Tibial artery (tissue), 4 donors: ENCODE data around the gene PRKAR1B.

Experiments used
- DNase-seq, 2 donors: peaks; one replicate each; pipeline ENCODE4 v3.0.0-alpha.2; 2019
- H3K27ac ChIP-seq, 2 donors: fragments of 200-600 bp; sonication (generic) in 1 of 2; 1 replicate in 1 of 2; 2 replicates in 1 of 2; pipeline ENCODE4 v1.5.1; 2018 to 2019; ENCODE audit warnings: mild to moderate bottlenecking in 1 of 2
- H3K27me3 ChIP-seq, 2 donors: fragments of 200-600 bp; sonication (generic) in 1 of 2; one replicate each; pipeline versions ENCODE4 v1.5.1 to v1.6.0; 2016 to 2019
- H3K36me3 ChIP-seq, 3 donors: fragments of 200-600 bp; sonication (generic) in 2 of 3; one replicate each; pipeline ENCODE4 v1.5.1; 2016 to 2019; ENCODE audit warnings: mild to moderate bottlenecking in 2 of 3
- H3K4me1 ChIP-seq, 4 donors: fragments of 200-600 bp; sonication (generic) in 2 of 4; 1 replicate in 3 of 4; 2 replicates in 1 of 4; pipeline ENCODE4 v1.5.1; 2016 to 2019
- H3K4me3 ChIP-seq, 2 donors: fragments of 200-600 bp; sonication (generic) in 1 of 2; 1 replicate in 1 of 2; 2 replicates in 1 of 2; pipeline ENCODE4 v1.5.1; 2018 to 2019; ENCODE audit warnings: mild to moderate bottlenecking in 2 of 2
- H3K9me3 ChIP-seq, 3 donors: fragments of 200-600 bp; sonication (generic) in 1 of 3; one replicate each; pipeline ENCODE4 v1.5.1; 2016 to 2019
- intact Hi-C: fragments of 100-400 bp; cut with DNase I; formaldehyde crosslinking; loops from one replicate; pipeline ENCODE4 v1.15.0; 2023; ENCODE audit warnings: low total_unique reads
- TF ChIP-seq, protein P1 (sequence below), 2 experiments: fragments of 200-600 bp in 1 of 2; fragments of 450-650 bp in 1 of 2; IDR thresholded peaks; one replicate each; pipeline ENCODE4 v1.5.1; 2017 to 2019; ENCODE audit warnings: antibody characterized with exemption in 2 of 2, mild to moderate bottlenecking in 1 of 2, moderate library complexity in 1 of 2

PRKAR1B gene

DNA sequence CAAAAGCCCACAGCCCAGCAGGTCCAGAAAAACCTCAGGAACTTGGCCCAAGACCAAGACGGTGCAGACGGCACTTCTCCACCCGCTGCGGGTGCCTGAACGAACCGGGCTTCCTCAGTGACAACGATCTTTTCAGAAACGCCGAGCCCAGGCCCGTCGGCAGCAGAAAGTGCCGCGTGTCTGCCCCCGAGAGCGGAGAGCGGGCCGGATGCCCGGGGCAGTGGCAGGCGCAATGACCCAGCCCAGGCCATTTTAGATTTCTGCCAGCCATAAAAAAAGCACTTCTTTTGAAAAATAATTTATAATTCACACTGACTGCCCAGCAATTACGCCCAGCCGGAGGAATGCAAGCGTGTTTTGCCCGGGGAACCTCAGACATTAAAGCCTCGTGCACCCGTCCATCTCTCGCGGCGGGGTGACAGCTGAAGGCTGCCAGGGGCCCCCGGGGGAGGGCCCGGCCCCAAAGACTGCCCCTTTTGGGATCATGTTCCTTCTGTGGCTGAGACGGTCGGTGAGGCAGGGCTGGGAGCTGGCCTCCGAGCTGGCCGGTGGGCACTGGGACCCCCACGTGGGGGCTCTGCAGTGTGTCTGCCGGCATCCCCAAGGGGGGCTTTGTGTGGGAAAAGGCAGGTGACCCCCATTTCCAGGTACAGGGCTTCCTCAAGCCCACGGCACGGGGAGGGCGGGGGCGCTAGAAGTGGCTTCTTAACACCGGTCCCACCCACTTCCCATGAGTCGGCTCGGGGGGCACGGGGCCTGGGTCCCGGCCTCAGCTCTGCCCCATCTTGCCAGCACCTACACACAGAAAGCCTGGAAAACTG is 136.1 kb downstream of the PRKAR1B start:
- peaks cover 0 to 6% (median 3%) of the 10 kb centered on the region in 3 donors for H3K36me3 ChIP-seq
- DNase-seq, result no peak
- peak overlapping the region; percentile 1 to 39 for H3K4me3 ChIP-seq
- no peaks in the 10 kb centered on the region for H3K27me3 ChIP-seq
- intact Hi-C loops, result no loop called here
- no peaks in the 10 kb centered on the region for H3K9me3 ChIP-seq
- peak overlapping the region; percentile 71 to 76 for H3K27ac ChIP-seq
- H3K4me1 ChIP-seq, result peaks cover 10 to 63% (median 55%) of the 10 kb centered on the region in 4 donors
- TF ChIP-seq, protein P1, sequence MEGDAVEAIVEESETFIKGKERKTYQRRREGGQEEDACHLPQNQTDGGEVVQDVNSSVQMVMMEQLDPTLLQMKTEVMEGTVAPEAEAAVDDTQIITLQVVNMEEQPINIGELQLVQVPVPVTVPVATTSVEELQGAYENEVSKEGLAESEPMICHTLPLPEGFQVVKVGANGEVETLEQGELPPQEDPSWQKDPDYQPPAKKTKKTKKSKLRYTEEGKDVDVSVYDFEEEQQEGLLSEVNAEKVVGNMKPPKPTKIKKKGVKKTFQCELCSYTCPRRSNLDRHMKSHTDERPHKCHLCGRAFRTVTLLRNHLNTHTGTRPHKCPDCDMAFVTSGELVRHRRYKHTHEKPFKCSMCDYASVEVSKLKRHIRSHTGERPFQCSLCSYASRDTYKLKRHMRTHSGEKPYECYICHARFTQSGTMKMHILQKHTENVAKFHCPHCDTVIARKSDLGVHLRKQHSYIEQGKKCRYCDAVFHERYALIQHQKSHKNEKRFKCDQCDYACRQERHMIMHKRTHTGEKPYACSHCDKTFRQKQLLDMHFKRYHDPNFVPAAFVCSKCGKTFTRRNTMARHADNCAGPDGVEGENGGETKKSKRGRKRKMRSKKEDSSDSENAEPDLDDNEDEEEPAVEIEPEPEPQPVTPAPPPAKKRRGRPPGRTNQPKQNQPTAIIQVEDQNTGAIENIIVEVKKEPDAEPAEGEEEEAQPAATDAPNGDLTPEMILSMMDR (IDR thresholded peaks at IDR 0.05), result no peak

DNA sequence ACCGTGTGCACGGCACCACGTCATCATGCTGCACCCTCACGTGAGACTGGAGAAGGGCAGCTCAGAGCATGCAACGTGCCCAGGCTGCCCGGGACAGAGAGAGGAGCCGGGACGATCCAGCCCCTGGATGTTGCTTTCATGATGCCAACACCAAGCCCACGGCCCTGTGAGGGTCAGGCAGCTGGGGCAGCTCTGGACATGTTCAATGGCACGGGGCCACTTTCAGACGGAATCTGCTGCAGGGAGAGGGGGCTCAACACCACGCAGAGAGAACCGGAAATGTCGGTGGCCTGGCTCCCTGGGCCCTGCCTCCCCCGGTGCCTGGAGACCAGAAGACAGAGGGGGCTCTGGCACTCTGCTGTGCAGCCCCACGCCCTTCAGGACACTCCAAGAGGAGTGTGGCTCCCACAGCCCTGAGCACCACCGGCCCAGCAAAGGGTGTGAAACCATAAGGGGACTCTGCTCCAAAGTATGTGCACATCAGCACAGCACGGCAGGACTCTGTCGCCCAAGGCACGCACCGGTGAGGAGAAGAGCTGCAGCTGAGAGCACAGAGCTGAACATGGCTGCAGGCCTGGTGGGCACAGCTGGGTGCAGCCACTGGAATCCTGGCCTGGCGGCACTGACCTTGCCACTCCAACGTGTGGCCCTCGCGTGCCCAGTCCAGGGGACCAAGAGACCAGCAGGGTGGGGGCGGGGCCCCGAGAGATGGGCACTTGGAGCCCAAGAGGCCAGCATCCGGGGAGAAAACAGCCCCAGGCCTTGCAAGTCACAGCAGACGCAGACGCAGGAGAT is 137.1 kb downstream of the PRKAR1B start:
- intact Hi-C loops, result no loop called here
- H3K27ac ChIP-seq, result peak overlapping the region; percentile 71 to 76
- no peak for DNase-seq
- no peak overlapping the region for H3K4me3 ChIP-seq
- peaks cover 10 to 63% (median 55%) of the 10 kb centered on the region in 4 donors for H3K4me1 ChIP-seq
- no peaks in the 10 kb centered on the region for H3K36me3 ChIP-seq
- no peaks in the 10 kb centered on the region for H3K9me3 ChIP-seq
- H3K27me3 ChIP-seq, result no peaks in the 10 kb centered on the region
- TF ChIP-seq, protein P1 (IDR thresholded peaks at IDR 0.05), result no peak

GRCh38 chr7:587767-588166 is 139.3 kb downstream of the PRKAR1B start:
- intact Hi-C loops, result no loop called here
- H3K27ac ChIP-seq, result peak overlapping the region; percentile 74 to 77
- DNase-seq, result peak in 1 of 2 donors; percentile 91
- H3K4me3 ChIP-seq, result no peak overlapping the region
- no peaks in the 10 kb centered on the region for H3K27me3 ChIP-seq
- TF ChIP-seq, protein P1 (IDR thresholded peaks at IDR 0.05), result no peak
- H3K4me1 ChIP-seq, result peaks cover 10 to 49% (median 43%) of the 10 kb centered on the region in 4 donors
- H3K9me3 ChIP-seq, result no peaks in the 10 kb centered on the region
- H3K36me3 ChIP-seq, result peaks cover 0 to 5% (median 0%) of the 10 kb centered on the region in 3 donors

GRCh38 chr7:586494-586893 is 140.6 kb downstream of the PRKAR1B start:
- Histone ChIP-seq H3K36me3 (peaks cover 0 to 5% (median 0%) of the 10 kb centered on the region in 3 donors), H3K9me3 (no peaks in the 10 kb centered on the region), H3K27me3 (no peaks in the 10 kb centered on the region), H3K27ac (peak overlapping the region in 1 of 2 donors; percentile 77), H3K4me3 (no peak overlapping the region), H3K4me1 (peaks cover 10 to 36% (median 30%) of the 10 kb centered on the region in 4 donors)
- intact Hi-C loops, result no loop called here
- TF ChIP-seq, protein P1 (IDR thresholded peaks at IDR 0.05), result no peak
- DNase-seq, result no peak

GRCh38 chr7:585873-586272 is 141.2 kb downstream of the PRKAR1B start:
- DNase-seq, result no peak
- intact Hi-C loops, result no loop called here
- Histone ChIP-seq H3K9me3 (no peaks in the 10 kb centered on the region), H3K27me3 (no peaks in the 10 kb centered on the region), H3K36me3 (peaks cover 0 to 5% (median 0%) of the 10 kb centered on the region in 3 donors), H3K4me3 (no peak overlapping the region), H3K27ac (no peak overlapping the region), H3K4me1 (peaks cover 7 to 30% (median 24%) of the 10 kb centered on the region in 4 donors)
- TF ChIP-seq, protein P1 (IDR thresholded peaks at IDR 0.05), result no peak
